ENCODE data around the gene ZNF385C.

ZNF385C gene

DNA sequence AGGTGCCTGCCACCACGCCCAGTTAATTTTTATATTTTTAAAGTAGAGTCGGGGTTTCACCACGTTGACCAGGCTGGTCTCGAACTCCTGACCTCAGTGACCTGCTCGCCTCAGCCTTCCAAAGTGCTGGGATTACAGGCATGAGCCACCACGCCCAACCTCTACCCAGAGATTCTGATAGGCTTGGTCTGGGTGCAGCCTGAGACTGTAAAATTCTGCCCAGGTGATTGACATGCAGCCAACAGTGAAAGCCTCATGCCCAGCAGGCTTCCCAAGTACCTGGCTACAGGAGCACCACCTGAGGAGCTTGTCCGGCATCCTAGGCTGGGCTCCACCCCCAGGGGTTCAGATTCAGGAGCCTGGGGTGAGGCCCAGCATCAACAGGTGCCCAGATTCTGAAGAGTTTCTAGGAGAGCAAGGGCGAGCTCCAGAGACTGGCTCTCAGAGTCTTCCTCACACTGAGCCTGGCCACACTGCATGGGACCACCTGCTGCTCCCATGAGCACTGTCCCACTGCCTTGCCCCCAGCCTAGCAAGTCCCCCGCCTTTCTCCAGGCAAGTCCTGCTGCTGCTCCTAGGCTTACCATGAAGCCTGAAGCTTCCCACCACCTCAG is 16.6 kb downstream of the ZNF385C start:
- DNase-seq, result no peak

DNA sequence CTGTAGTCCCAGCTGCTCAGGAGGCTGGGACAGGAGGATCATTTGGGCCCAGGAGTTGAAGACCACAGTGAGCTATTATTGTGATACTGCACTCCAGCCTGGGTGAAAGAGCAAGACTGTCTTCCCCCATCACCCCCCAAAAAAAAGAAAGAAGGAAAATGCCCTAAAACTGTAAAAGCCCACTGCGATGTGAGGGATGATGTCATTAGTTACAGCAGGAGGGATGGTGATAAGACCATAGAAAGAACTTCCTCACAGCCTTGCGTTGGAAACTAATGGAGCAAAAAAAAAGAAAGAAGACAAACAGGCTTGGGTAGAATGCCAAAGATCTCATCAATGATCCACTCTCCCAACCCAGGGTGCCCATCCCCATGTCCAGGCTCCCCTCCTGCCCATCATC is 18.7 kb downstream of the ZNF385C start:
- no peak for DNase-seq

DNA sequence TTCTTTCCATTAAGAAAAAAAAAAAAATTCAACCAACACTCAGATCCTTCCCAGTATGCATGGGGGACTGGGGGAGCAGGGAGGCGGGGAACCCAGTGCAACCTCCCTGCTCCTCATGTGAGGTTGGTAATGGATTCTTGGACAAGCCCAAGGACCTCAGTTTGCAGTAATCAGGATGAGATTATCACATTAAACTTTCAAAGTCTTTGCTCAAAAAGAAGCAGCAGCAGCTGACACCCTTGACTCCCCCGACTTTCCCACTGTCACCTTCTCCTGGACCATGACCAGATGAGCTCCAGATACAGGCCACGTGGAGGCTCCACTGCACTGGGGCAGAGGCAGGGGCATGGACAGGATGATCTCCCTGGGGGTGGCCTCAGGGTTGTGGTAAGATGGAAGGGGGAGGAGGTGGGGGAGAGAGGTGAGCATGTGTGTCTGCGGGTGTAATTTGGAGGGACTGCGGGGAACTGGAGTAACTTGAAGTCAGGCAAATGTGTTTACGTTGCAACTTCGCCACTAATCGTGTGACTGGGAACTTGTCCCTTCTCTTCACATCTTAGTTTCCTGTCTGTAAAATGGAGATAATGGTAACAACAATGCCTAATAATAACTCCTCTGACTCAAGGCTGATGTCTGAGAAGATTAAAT is 19.8 kb downstream of the ZNF385C start:
- DNase-seq, result no peak

DNA sequence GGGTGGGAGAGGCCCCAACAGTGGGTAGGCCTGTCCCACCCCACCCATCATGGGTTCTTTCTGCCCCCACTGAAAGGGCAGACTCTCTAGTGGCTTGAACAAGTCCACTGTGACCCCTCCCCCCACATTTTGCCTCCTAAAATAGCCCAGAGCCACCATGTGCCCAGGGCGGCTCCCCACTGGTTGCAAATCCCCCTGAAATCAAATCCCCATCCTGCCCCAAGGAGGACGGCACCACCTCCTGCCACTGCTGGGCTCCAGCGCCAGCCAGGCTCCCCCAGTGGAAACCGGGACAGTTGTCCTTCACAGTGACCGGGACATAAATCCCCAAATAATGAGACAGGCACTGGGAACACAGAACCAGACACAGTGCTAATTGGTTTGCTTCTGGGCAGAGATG is 20.5 kb downstream of the ZNF385C start:
- no peak for DNase-seq

DNA sequence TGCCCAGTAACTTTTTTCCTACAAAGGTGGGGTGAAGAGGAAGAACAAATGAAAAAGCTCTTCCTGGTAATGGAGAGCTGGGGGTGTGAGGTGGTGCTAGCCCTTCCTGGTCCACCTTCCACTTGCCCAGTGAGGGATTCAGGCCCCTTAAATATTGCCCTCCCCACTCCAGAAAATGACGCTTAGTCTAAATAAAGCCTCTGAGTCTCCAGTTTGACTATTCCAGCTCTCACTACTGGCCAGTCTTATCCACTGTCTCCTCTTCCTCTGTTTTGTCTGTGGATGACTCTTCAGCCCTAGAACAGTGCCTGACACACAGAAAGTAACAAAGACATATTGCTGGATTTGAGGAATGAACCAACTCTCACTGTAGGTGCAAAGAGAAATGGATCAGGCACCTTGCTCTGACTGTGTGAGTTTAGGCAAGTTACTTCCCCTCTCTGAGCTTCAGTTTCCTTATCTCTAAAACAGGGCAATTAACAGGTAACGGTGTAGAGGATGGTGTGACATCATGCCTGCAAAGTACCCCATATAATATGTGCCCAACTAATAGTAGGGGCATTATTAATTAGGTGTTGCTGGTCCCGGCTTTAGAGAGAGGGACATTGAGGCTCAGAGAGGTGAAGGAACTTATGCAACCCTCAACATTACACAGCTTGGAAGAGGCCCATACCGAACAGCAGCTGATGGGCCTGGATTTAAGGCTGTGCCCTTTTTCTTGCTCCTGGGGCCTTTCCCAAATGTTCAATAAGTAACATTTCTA is 21.3 kb downstream of the ZNF385C start:
- no peak for DNase-seq

DNA sequence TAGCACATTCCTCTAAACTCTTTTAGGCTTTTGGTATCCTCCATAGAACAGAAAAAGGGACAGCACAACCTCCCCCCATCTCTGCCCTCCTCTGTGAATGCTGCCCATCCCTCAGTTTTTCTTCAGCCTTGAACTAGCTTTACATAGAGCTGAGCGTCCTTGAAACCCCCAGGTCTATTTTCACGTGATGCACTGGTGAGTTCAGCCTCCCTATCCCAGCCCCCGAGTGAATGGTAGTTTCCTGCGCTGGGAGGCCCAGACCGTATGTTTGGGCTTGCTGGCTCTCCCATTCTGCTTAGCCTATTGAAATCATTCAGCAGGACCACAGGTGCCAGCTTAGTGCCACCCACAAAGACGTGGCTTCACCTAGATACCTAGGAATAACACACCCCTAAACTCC is 22.5 kb downstream of the ZNF385C start:
- DNase-seq, result no peak

DNA sequence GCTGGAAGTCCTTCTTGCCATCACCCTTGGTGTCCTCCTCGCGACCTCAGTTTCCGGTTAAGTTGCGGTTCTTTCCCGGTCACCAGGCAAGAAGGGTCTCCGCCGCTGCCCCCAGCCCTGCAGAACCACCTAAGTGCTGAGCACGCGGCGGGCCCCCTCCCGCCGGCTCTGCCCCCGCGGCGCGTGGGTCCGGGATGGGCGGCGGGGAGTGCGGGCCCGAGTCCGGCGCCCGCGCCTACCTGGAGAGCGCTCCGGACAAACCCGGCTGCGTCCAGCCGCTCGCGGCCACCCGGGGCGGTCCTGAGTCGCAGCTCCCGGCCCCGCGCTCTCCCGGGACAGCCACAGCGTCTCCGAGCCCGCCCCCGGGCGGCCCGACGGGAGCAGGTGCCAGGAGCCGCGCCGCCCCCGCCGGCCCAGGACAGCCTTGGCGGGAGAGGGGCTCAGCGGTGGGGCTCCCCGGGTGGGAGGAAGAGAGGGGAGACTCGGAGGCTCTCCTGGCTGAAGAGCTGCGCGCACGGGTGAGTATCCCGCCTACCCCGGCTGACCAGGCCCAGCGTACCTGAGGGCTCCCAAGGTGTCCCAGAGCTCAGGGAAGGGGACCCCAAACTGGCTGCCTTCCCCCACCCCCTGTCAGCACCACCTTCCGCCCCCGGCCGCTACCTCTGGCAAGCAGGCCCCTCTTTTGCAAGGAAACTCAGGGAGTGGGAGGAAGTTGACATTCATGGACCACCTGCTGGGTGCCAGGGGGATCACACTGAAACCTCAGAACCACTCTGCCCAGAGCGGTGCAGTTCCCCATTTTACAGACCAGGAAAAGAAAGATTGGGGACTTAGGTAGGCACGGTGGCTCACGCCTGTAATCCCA is 25.7 kb downstream of the ZNF385C start:
- DNase-seq, result no peak

DNA sequence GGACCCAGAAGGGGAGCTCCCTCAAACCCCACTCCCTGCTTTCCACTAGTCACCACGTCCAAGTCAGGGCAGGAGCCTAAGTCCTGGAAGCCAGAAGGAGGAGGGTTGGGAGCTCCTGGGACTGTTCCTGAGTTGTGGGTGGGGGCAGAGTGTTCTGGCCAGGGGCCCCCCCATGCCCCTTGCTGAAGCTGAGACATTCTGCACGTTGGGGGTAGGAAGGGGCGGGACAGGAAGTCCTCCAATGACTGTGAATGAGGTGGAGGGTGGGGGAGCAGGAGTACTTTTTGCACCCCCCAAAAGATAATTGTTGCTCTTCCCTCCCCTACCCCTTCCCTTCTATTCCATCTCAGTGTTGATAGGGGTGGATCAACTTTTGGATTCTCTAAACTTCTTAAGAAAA is 26.5 kb downstream of the ZNF385C start:
- no peak for DNase-seq

DNA sequence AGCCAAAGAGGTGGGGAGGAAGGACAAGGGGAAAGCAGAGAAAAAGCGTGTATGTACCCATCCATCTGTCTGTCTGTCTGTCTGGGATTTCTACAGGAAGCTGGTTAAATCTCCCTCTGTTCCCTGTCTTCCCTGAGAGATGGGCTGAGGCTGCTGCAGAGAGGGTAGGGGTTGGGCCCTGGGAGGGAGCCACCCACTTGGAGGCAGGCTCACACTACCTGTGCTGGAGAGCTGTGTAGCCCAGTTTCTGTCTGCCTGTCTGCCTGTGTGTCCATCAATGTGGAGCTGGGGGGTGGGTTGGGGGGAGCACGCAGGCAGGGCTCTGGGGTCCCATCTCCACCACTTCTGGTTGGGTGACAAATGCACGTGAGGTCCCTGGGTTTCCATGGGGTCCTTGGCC is 29.3 kb downstream of the ZNF385C start:
- no peak for DNase-seq

DNA sequence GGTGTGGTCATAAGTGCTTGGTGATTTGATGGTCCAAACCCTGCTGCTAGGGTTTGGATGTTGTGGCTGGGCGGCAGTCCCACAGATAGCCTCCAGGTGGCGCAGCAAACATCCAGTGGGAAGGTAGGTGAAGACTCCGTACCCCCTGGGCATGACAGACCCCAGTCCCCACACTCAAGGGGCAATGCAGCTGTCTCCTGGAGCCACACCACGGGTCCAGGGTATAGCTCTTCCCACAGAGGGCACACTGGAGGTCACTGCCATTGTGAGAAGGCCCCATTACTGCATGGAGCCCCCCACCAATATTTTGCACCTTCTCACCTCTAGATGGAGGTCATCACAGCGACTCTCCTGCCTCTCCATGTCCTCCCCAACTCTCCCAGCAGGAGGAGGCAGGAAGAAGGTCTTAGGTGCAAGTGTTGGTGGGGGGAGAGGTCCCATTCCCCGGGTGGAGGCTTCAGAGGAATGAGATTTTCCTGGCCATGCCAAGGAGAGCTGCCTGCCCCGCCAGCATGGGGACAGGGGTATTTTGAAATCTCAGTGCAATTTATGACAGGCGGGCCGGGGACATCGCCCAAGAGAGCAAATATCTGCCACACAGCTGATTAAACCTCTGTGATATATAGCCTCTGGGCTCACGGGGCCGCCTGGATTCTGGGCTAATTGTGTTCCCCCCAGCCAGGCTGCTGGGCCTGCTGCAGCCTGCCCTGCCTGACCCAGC is 30.7 kb downstream of the ZNF385C start:
- peak in 40 of 56 donors; percentile 1 to 71 (median 14) for DNase-seq

DNA sequence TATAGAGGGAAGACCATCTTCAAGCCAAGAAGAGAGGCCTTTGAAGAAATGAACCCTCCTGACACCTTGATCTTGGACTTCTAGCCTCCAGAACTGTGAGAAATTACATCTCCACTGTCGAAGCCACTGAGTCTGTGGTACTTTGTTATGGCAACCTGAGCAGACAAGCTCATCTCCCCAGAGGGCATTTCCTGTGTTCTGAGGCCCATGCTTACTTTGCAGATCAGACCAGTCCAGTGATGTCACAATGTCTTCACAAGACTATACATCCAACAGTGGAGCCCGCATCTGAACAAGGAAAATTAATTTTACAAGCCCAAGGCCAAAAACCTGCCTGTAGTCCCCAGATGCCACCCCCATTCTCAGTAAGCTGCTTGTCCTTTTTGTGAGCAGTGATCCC is 33.1 kb downstream of the ZNF385C start:
- DNase-seq, result no peak

DNA sequence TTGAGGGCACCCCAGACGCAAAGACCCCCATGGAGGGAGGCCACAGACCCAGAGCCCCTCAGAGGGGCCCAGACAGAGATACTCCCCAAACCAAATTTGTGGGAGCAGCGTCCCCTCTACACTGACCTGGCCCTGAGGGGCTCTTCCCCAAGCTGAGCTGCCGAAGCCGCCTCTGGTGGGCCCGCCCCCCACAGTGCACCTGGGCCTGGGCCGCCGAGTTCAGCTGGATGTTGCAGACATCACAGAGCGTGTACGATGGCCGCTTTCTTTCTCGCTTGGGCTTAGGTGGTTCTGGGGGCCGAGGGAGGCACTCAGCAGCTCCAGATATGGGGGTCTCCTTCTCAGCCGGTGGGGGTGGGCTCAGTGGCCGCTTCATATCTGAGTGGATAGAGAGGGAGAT is 35.6 kb downstream of the ZNF385C start:
- no peak for DNase-seq

DNA sequence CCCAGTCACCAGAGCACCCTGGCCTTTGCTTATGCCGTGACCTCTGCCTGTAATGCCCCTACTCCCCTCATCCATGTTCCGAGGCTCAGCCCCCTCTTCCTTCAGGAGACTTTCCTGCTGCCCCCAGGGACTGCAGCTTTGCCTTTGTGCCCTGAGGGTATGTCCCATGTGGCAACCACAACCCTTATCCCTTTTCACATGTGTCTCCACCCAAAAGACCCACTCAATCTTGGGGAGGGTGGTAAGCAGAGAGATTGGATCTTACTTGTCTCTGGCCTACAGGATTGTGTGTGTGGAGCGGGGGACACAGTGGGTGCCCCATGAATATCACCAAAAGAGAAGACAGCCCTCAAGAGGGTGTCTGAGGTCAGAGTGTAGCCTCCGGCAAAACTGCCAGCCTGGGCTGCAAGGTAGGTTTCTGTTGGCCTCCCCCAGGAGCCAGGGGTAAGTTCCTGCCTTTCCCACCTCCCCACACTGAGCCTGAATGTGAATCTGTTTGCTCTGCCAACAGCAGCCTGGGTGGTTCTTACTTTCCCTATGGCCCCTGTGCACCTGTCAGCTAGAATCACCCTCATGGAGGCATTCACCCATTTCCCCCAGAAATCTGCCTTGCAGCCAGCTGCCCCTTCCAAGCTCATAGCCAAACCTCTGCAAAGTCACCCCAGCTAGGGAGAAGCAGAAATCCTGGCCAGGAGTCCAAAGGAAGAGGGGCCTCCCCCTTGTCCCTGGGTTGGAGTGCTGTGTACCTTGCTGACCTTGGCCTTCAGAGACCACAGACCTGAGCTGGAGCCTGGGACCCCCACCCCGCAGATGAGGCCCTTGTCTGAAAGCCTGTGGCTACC is 36.4 kb downstream of the ZNF385C start:
- no peak for DNase-seq

DNA sequence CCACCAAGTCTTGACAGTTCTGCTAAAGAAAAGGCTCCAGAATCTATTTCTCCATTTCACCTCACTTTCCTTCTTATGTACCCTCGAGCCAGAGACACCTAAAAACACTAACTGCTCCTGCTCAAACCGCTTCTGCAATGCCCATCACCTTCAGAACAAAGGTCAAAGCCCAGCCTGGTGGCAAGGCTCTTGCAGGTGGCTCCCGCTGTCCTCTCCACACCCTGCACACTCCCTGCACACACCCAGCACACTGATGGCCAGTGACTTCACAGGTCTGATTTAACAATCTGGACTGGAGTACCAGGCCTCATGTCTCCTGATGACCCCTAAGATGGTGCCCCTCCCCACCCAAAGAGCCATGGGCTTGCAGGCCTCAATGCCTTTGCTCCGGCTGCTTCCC is 38.0 kb downstream of the ZNF385C start:
- DNase-seq, result no peak

DNA sequence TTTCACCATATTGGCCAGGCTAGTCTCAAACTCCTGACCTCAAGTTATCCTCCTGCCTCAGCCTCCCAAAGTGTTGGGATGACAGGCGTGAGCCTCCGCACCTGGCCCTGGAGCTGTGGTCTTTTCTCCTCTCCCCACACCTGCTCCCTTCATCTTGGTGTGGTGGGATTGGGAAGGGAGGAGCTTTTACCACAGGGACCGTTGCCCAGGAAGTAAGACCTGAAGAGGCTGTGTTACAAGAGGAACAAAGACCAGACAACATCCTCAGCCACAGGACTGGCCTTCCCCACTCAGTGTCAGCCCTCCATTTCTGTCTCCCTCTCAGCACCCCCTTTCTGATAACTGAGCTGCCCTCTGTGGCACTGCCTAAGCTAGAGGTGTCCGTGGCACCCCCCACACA is 38.5 kb downstream of the ZNF385C start:
- no peak for DNase-seq

DNA sequence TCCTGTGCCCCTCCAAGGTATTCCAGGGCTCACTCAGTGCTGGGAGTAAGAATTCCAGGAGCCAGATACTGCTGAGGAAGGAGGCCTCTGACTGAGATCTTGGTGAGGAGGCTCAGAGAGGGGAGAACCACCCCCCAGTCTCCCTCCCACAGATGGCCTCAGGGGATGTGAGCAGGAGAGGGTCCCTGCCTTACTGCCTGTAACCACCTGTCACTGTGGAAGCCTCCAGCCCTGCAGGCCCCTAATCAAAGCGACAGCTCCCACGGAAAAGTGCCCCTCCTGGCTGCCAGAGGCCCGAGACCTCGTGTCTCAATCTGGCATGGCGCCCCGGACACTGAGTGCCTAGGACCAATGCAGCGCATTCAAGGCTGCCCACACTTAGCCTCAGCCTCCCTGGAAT is 40.2 kb downstream of the ZNF385C start:
- no peak for DNase-seq

DNA sequence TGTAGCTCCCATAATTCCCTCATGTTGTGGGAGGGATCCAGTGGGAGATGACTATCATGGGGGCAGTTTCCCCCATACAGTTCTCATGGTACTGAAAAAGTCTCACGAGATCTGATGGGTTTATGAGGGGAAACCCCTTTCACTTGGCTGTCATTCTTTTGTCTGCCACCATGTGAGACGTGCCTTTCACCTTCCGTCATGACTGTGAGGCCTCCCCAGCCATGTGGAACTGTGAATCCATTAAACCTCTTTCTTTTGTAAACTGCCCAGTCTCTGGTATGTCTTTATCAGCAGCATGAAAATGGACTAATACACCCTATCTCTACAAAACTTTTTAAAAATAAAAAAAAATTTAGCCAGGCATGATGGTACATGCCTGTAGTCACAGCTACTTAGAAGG is 41.6 kb downstream of the ZNF385C start:
- DNase-seq, result no peak

DNA sequence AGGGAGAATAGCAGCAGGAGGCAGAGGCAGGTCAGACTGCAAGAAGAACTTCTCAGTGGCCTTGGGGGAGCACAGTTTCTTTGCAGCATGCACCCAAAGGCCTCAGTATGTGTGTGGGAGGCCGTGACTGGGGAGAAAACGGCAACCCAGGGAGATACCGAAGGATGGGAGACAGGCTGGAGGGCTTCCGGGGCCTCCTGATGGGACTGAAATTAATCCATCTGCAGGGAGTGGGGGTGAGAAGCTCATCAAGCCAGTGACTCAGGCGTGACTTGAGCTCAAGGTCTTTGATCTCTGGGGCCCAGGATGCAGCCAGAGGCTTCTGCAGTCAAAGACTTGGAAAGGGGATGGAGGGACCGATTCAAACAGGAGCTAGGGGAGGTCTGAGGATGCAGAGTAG is 42.8 kb downstream of the ZNF385C start:
- DNase-seq, result no peak

DNA sequence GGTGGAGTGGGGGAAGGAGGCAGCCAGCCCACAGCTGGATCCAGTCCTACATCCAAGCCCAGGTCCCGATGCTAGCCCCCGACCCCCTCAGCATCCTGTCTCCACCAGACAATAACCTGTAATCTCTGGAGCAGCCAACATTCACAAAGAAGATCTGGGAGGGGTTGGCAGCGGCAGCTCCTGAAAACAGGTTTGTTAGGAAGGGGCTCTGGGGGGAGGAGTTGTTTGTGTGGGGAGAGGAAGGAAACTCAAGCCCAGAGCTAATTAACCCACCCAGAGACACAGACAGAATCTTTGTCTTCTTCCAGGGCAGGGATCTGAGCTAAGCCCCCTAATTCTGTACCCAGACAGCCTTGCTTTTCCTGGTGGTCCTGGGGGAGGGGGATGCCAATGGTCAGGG is 43.2 kb downstream of the ZNF385C start:
- DNase-seq, result no peak
